GM21717 (cell line): ENCODE results near the gene AKR1C1.
"Not testable (repeated sequence)": the region's sequence is repeated elsewhere in the genome, so short reads cannot be mapped to it uniquely, and the experiment has no call there.

Source experiments
- ATAC-seq: cut with Tn5 transposase; IDR thresholded peaks from one replicate; pipeline ENCODE4 v1.9.1; 2021; ENCODE audit warnings: mild to moderate bottlenecking, moderate library complexity; ENCODE audit not compliant: unreplicated experiment

AKR1C1 gene

DNA sequence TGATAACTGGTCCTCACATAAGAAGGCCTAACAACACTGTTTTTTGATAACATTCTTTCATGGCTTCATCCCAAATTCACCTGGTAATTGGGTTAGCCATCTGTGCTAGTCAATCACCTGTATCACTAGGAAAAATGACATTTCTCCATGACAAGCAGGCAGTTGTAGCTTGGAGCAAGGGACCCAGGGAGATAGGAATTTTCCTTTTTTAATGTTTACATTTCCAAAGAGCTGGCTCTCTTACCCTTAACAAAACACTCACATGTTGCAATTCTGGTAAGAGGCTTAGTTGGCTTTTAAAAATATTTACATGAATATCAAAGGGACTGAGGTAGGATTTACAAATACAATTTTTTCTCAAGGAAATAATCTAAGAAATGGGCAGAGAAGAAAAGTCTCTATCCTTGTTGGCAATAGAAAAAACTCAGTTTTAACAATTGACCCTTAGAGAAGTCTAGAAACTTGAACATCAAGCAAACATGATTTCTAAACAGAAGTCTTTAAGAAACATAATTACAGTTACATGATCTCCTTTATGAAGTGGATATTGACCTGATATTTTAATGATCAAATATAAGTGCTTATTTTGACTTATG lies 16.1 kb upstream of the AKR1C1 start:
- no peak for ATAC-seq

GRCh38 chr10:4947635-4948596 lies 15.3 kb upstream of the AKR1C1 start:
- no peak for ATAC-seq

GRCh38 chr10:4951512-4952162 lies 11.6 kb upstream of the AKR1C1 start:
- not testable (repeated sequence) for ATAC-seq

DNA sequence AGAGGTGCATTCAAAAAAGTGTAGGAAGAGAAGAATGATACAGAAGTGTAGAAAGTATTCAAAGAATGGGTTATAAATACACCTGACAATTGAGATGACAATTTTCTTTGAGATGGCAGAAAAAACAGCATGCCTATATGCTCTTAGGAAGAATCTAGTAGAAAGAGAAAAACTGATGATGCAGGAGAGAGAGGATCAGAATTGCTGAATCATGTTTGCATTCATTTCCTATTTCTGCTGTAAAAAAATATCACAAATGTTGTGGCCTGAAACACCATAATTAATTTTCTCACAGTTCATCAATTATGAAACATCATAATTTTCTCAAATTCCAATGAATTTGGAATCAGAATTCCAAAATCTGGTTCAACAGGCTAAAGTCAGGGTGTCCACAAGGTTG lies 9.8 kb upstream of the AKR1C1 start:
- ATAC-seq = no peak

DNA sequence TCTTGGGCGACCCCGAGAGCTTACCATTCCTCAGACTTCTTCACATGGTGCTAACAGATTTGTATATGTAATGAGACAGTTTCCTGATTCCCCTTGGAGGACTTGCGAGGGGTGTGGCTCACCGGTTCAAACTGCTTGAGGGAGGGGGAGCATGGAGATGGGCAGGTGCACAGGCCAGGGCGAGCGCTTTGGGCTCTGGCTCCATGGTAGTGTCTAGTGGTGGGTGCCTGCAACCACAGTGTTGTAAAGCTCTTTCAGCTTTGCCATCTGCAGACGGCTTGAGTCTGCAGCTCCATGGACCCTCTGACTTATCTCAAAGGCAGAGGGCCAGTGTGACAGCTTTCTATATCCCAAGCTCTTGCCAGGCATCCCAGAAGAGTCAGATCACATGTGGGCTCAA lies 7.1 kb upstream of the AKR1C1 start:
- not testable (repeated sequence) for ATAC-seq

DNA sequence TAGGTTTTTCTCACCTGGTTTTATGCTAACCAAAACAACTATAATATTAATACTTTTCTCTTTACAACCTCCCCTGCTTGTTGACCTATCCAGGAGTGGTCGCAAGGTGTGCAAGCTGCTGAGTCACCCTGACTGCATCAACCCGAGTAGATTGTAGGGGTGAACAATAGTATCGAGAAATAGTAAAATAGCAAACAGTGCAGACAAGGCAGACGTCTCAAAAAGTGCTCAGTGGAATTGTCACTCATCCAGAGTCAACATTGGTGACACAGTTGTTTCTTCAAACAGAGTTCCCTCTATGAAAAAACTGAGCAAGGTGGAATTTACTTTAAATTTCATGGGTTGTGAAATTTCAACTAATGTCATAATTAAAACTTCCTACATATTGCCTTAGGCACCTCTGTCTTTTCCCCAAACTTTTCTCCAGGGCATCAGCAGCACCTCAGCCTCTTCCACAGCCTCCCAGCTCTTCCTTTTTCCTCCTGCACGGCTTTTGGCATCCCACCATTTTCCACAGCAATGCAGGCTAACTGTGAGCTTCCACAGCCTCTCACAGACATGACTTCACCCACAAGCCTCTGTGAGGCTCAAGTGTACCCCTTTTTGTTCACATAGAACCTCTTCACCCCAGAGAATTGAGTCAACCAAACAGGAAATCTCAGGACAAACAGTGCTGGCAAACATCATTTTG lies 6.1 kb upstream of the AKR1C1 start:
- ATAC-seq = not testable (repeated sequence)

DNA sequence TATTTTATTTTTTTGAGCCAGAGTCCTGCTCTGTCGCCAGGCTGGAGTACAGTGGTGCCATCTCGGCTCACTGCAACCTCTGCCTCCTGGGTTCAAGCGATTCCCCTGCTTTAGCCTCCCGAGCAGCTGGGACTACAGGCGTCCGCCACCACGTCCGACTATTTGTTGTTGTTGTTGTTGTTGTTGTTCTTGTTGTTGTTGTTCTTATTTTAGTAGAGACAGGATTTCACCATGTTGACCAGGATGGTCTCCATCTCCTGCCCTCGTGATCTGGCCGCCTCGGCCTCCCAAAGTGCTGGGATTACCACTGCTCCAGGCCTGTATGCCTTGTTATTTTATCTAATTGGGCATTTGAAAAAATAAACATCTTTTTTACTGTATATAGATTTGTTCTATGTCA lies 1.7 kb upstream of the AKR1C1 start:
- not testable (repeated sequence) for ATAC-seq

DNA sequence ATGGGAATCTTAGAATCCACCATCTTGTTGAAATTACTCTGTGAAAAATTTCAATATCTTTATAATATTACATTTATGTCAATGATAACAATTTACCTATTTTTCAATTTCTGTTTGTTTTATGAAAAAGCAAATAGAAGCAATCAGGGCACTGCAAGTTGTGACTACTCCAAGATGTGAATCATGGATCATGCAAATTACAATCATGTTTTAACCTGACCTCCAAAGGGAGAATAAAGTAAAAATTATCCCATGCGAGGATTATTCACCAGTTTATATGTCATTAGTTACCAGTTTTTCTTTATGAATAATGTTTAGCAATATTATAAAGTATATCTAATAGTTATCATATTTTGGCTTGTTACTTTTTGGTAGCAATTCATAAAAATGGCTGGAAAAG lies 907 bp upstream of the AKR1C1 start:
- not testable (repeated sequence) for ATAC-seq

GRCh38 chr10:4963815-4964154 lies 570 bp downstream of the AKR1C1 start:
- not testable (repeated sequence) for ATAC-seq

DNA sequence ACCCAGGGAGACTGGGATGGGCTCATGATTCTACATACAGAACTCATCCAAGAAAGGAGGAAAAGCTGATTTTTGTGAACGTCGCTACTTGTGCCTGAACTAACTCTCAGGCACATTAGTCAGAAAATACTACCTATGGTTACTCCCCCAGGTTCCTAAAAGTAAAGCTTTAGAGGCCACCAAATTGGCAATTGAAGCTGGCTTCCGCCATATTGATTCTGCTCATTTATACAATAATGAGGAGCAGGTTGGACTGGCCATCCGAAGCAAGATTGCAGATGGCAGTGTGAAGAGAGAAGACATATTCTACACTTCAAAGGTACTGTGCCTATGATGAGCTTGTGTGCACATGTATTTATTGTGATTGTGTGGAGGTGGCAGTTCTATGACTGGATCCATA lies 2.5 kb downstream of the AKR1C1 start:
- not testable (repeated sequence) for ATAC-seq

DNA sequence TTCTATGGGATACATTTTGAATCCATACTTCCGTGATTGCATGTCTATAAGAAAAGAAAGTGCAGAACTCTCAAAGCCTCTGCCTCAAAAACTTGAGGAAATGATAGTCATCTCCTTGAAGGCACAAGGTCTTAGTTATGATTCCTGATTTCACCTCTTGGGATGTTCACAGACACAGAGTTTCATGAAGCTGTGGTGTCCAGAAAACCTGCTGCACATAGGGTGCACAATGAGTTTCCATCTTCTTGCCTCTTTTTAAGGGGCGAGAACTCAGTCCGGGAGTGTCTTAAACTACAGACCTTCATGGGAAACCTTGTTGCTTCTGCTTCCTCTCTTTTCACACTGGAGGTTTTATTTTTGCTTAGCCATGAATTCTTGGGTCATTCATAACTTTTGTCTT lies 4.0 kb downstream of the AKR1C1 start:
- ATAC-seq = not testable (repeated sequence)

GRCh38 chr10:4969289-4969688 lies 6.1 kb downstream of the AKR1C1 start:
- not testable (repeated sequence) for ATAC-seq

DNA sequence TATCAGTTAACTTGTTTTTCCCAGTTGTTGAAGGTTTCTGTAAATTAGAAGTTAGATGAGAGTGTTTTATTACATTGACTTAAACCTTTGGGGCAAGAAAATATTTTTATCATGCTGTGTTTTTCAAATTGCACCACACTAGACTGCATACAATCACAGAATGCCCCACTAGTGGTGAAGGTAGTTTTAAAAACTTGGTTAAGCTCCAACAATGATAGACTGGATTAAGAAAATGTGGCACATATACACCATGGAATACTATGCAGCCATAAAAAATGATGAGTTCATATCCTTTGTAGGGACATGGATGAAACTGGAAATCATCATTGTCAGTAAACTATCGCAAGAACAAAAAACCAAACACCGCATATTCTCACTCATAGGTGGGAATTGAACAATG lies 7.1 kb downstream of the AKR1C1 start:
- not testable (repeated sequence) for ATAC-seq

DNA sequence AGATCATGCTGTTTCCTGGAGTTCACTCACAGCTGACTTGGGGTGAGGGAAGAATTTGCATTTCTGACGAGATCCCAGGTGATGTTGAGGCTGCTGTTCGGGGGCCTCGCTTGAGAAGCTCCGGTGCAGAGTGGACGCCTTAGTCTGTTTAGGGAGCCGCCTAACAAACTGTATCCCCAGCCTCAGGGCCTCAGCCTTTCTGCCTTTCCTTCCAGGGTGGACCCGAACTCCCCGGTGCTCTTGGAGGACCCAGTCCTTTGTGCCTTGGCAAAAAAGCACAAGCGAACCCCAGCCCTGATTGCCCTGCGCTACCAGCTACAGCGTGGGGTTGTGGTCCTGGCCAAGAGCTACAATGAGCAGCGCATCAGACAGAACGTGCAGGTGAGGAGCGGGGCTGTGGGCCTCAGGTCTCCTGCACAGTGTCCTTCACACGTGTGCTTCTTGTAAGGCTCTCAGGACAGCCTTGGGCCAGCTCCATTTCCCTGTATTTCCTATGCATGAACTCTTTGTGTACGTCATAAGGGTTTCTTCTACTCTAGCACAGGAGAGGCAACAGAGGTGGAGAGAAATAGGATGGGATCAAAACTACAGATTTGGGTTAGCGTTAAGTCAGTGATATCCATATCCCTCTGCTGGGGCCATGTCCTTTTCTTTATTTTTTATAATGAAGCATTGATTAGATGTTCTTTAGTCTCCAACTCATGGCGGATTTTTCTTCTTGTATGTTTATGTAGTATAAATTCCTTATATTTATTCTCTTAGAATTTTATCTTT lies 9.3 kb downstream of the AKR1C1 start:
- ATAC-seq = not testable (repeated sequence)

- ATAC-seq = not testable (repeated sequence)
Observed at GRCh38 chr10:4973294-4973693, 10.1 kb downstream of the AKR1C1 start.

GRCh38 chr10:4974400-4974799 lies 11.2 kb downstream of the AKR1C1 start:
- ATAC-seq = not testable (repeated sequence)

GRCh38 chr10:4977025-4977424 lies 13.8 kb downstream of the AKR1C1 start:
- ATAC-seq = no peak

GRCh38 chr10:4978870-4979269 lies 15.7 kb downstream of the AKR1C1 start:
- no peak for ATAC-seq

GRCh38 chr10:4980793-4981192 lies 17.6 kb downstream of the AKR1C1 start:
- ATAC-seq = no peak

GRCh38 chr10:4981722-4982471 lies 18.7 kb downstream of the AKR1C1 start:
- ATAC-seq = no peak
